ENCODE results near the gene ZSWIM6. TPM values are rescaled to one million over a fixed set of nuclear protein-coding genes. Genes with fewer than 3 reads are reported as not detected.

ZSWIM6 gene
- polyA plus RNA-seq, 1 donor: 18.0 TPM

- Histone ChIP-seq H3K9me3 (ENCODE audit: control insufficient read depth, low read depth, low read length) (no peaks in the 10 kb centered on the region), H3K4me1 (ENCODE audit: control insufficient read depth, insufficient read depth, low read length) (peaks cover 24% of the 10 kb centered on the region), H3K27me3 (ENCODE audit: control insufficient read depth, insufficient read depth, low read length) (no peaks in the 10 kb centered on the region), H3K27ac (ENCODE audit: low read length) (no peak overlapping the region), H3K36me3 (ENCODE audit: control insufficient read depth, insufficient read depth, low read length) (no peaks in the 10 kb centered on the region), H3K4me3 (ENCODE audit: low read length) (no peak overlapping the region)
- peak in 1 of 2 donors; percentile 55 for DNase-seq
- no CpG with 5 or more reads among the region's 5 CpGs for WGBS (ENCODE audit: insufficient coverage, low lambda C conversion rate)
These were observed 25.4 kb upstream of the ZSWIM6 start for GRCh38 chr5:61306531-61307131.

DNA sequence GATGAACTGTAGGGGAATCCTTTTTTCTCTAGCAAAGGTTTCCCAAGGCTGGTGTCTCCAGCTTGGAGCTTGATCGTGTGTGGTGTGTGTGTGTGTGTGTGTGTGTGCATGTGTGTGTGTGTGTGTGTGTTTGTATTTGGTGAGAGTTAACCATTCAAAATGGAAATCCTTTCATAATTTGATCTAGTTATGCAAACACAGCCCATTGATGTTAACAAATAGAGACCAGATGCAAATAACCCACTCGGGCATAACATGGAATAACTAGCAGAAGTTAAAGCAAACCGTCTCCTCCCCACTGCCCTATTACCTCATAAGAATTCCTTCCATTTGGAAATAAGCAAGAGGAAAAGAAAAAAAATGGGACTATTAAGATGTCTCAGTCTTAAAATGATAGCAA, 24.9 kb upstream of the ZSWIM6 start:
- no peak for DNase-seq
- Histone ChIP-seq H3K9me3 (ENCODE audit: control insufficient read depth, low read depth, low read length) (no peaks in the 10 kb centered on the region), H3K36me3 (ENCODE audit: control insufficient read depth, insufficient read depth, low read length) (no peaks in the 10 kb centered on the region), H3K4me3 (ENCODE audit: low read length) (no peak overlapping the region), H3K4me1 (ENCODE audit: control insufficient read depth, insufficient read depth, low read length) (peaks cover 20% of the 10 kb centered on the region), H3K27me3 (ENCODE audit: control insufficient read depth, insufficient read depth, low read length) (no peaks in the 10 kb centered on the region), H3K27ac (ENCODE audit: low read length) (no peak overlapping the region)
- WGBS (ENCODE audit: insufficient coverage, low lambda C conversion rate): no CpG with 5 or more reads among the region's 3 CpGs

- no peaks in the 10 kb centered on the region for H3K9me3 ChIP-seq (ENCODE audit: control insufficient read depth, low read depth, low read length)
- WGBS (ENCODE audit: insufficient coverage, low lambda C conversion rate): 100% methylated on average over 1 of the region's 1 CpG
- H3K36me3 ChIP-seq (ENCODE audit: control insufficient read depth, insufficient read depth, low read length): no peaks in the 10 kb centered on the region
- no peak overlapping the region for H3K27ac ChIP-seq (ENCODE audit: low read length)
- no peak for DNase-seq
- no peak overlapping the region for H3K4me3 ChIP-seq (ENCODE audit: low read length)
- peaks cover 16% of the 10 kb centered on the region for H3K4me1 ChIP-seq (ENCODE audit: control insufficient read depth, insufficient read depth, low read length)
- H3K27me3 ChIP-seq (ENCODE audit: control insufficient read depth, insufficient read depth, low read length): no peaks in the 10 kb centered on the region
These were observed 24.4 kb upstream of the ZSWIM6 start for GRCh38 chr5:61307611-61308010.

GRCh38 chr5:61308712-61309111, 23.3 kb upstream of the ZSWIM6 start:
- peaks cover 16% of the 10 kb centered on the region for H3K4me1 ChIP-seq (ENCODE audit: control insufficient read depth, insufficient read depth, low read length)
- H3K9me3 ChIP-seq (ENCODE audit: control insufficient read depth, low read depth, low read length): no peaks in the 10 kb centered on the region
- H3K4me3 ChIP-seq (ENCODE audit: low read length): no peak overlapping the region
- H3K27ac ChIP-seq (ENCODE audit: low read length): no peak overlapping the region
- no peak for DNase-seq
- no peaks in the 10 kb centered on the region for H3K27me3 ChIP-seq (ENCODE audit: control insufficient read depth, insufficient read depth, low read length)
- H3K36me3 ChIP-seq (ENCODE audit: control insufficient read depth, insufficient read depth, low read length): no peaks in the 10 kb centered on the region
- WGBS (ENCODE audit: insufficient coverage, low lambda C conversion rate): no CpG with 5 or more reads among the region's 1 CpG

DNA sequence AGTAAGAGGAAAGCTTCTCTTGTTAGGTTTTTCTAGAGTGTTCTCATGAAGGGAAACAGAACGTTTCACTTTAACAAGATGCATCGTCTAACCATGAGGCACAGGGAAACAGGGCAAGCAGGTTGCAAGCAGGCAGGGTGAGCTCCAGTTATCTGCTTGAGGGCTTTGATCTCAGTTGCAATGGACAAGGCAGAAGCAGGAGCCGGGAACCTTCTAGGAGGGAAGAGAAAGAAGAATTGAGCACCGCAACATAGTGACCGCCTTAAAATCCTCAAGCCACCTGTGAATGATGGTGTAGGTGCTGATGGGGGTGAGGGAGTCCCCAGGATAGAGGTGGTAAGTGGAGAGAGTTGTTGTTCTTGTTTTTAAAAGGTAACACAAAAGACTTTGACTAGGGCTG, 22.9 kb upstream of the ZSWIM6 start:
- WGBS (ENCODE audit: insufficient coverage, low lambda C conversion rate): no CpG with 5 or more reads among the region's 5 CpGs
- DNase-seq: no peak
- peaks cover 15% of the 10 kb centered on the region for H3K4me1 ChIP-seq (ENCODE audit: control insufficient read depth, insufficient read depth, low read length)
- H3K36me3 ChIP-seq (ENCODE audit: control insufficient read depth, insufficient read depth, low read length): no peaks in the 10 kb centered on the region
- no peaks in the 10 kb centered on the region for H3K27me3 ChIP-seq (ENCODE audit: control insufficient read depth, insufficient read depth, low read length)
- no peak overlapping the region for H3K27ac ChIP-seq (ENCODE audit: low read length)
- H3K9me3 ChIP-seq (ENCODE audit: control insufficient read depth, low read depth, low read length): no peaks in the 10 kb centered on the region
- no peak overlapping the region for H3K4me3 ChIP-seq (ENCODE audit: low read length)

DNA sequence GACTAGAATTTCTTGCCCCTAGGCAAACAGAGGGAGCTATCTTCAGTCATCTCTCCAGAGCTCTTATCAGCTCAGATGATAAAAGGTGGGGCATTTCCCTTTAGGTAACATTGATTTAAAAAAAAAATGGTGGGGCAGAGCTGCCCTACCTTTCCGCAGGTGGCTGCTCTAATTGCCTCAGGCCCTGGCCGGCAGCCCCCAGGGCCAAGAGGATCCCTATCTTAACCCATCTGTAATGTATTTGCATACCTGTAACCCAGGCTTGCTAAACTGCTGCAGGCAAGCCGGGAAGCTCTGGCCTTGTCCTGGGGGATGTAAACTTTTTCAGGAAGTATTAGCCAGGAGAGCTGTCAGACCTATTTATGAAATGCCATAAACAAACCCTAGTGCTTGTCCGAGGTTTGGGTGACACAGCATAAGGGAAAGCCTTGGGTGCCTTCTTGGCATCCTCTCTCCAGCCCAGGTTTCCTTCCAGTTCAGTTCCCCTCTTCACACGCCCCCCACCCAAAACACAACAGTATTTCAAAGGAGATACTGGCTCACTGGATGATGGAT, 20.9 kb upstream of the ZSWIM6 start:
- Histone ChIP-seq H3K36me3 (ENCODE audit: control insufficient read depth, insufficient read depth, low read length) (no peaks in the 10 kb centered on the region), H3K27me3 (ENCODE audit: control insufficient read depth, insufficient read depth, low read length) (no peaks in the 10 kb centered on the region), H3K27ac (ENCODE audit: low read length) (no peak overlapping the region), H3K4me3 (ENCODE audit: low read length) (no peak overlapping the region), H3K4me1 (ENCODE audit: control insufficient read depth, insufficient read depth, low read length) (peaks cover 3% of the 10 kb centered on the region), H3K9me3 (ENCODE audit: control insufficient read depth, low read depth, low read length) (no peaks in the 10 kb centered on the region)
- no peak for DNase-seq
- WGBS (ENCODE audit: insufficient coverage, low lambda C conversion rate): no CpG with 5 or more reads among the region's 5 CpGs

DNA sequence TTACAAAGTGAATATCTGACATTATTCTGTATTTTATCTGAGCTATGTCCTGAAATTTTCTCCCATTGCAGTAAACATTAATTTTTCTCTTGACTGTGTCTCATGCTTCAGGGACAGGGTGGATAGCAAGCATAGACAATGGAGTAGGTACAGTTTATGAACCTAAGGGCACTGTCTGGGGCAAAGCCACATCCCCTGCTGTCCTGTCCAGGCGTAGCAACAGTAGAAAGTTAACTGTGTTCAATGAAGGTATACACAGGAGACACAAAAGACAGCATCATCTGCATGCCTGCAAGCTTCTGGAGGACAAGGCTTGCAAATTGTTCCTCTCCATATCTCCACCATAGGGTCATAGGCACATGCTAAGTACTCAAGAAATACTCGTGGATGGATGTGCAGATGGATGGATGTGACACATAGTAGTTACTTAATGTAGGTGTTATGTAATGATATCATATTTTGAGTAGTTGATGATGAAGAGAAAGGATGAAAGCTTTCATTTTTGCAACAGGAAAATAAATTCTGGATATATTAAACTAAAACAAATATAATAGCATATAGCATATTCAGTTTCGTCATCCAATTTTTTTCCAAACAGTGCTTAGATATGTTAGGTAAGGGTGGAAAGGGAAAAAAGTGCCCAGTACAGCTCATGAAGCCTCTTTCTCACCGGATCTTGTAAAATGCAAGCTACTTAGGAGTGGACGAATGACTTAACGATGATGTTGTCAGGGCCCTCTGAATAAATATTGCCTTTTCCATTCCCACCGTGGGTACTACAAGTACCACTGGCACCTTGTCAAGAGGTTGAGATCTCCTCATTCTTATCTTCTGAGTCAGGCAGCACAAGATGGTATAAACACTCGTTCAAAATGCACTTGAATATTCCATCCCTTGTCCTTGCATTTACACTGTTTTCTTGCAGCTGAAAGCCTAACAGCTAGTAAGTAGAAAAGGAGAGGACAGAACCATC, 19.9 kb upstream of the ZSWIM6 start:
- peaks cover under 1% of the 10 kb centered on the region for H3K4me1 ChIP-seq (ENCODE audit: control insufficient read depth, insufficient read depth, low read length)
- no peaks in the 10 kb centered on the region for H3K36me3 ChIP-seq (ENCODE audit: control insufficient read depth, insufficient read depth, low read length)
- DNase-seq: no peak
- H3K27me3 ChIP-seq (ENCODE audit: control insufficient read depth, insufficient read depth, low read length): no peaks in the 10 kb centered on the region
- WGBS (ENCODE audit: insufficient coverage, low lambda C conversion rate): 80% methylated on average over 2 of the region's 8 CpGs
- H3K4me3 ChIP-seq (ENCODE audit: low read length): no peak overlapping the region
- H3K27ac ChIP-seq (ENCODE audit: low read length): no peak overlapping the region
- no peaks in the 10 kb centered on the region for H3K9me3 ChIP-seq (ENCODE audit: control insufficient read depth, low read depth, low read length)

GRCh38 chr5:61313960-61314681, 17.9 kb upstream of the ZSWIM6 start:
- H3K36me3 ChIP-seq (ENCODE audit: control insufficient read depth, insufficient read depth, low read length): no peaks in the 10 kb centered on the region
- peak in 1 of 2 donors; percentile 50 for DNase-seq
- H3K4me1 ChIP-seq (ENCODE audit: control insufficient read depth, insufficient read depth, low read length): peaks cover 3% of the 10 kb centered on the region
- no peaks in the 10 kb centered on the region for H3K27me3 ChIP-seq (ENCODE audit: control insufficient read depth, insufficient read depth, low read length)
- no peaks in the 10 kb centered on the region for H3K9me3 ChIP-seq (ENCODE audit: control insufficient read depth, low read depth, low read length)
- WGBS (ENCODE audit: insufficient coverage, low lambda C conversion rate): no CpG with 5 or more reads among the region's 1 CpG
- no peak overlapping the region for H3K27ac ChIP-seq (ENCODE audit: low read length)
- H3K4me3 ChIP-seq (ENCODE audit: low read length): no peak overlapping the region

- WGBS (ENCODE audit: insufficient coverage, low lambda C conversion rate): no CpG with 5 or more reads among the region's 3 CpGs
- Histone ChIP-seq H3K27me3 (ENCODE audit: control insufficient read depth, insufficient read depth, low read length) (no peaks in the 10 kb centered on the region), H3K36me3 (ENCODE audit: control insufficient read depth, insufficient read depth, low read length) (no peaks in the 10 kb centered on the region), H3K4me3 (ENCODE audit: low read length) (no peak overlapping the region), H3K9me3 (ENCODE audit: control insufficient read depth, low read depth, low read length) (no peaks in the 10 kb centered on the region), H3K27ac (ENCODE audit: low read length) (no peak overlapping the region), H3K4me1 (ENCODE audit: control insufficient read depth, insufficient read depth, low read length) (peaks cover 28% of the 10 kb centered on the region)
- no peak for DNase-seq
These were observed 13.7 kb upstream of the ZSWIM6 start for GRCh38 chr5:61318376-61318775.
